Adrenal gland (tissue), 12 donors: ENCODE results near the gene SCP2. TPM values are rescaled to one million over a fixed set of nuclear protein-coding genes. Genes with fewer than 3 reads are reported as not detected.
A peak's percentile ranks its signal among the peaks of the same experiment; 100 is the strongest.

ENCODE experiments used
- DNase-seq, 7 donors: peaks; one replicate each; pipeline ENCODE4 v3.0.0-alpha.2; 2019 to 2020
- H3K27ac ChIP-seq, 5 donors: fragments of 200-600 bp; sonication (generic) in 4 of 5; 1 replicate in 3 of 5; 2 replicates in 2 of 5; pipeline versions ENCODE4 v1.5.1 to v1.8.0; 2016 to 2020; ENCODE audit warnings: mild to moderate bottlenecking in 1 of 5
- H3K27me3 ChIP-seq: fragments of 200-600 bp; 2 replicates; pipeline ENCODE4 v1.8.0; 2021
- H3K36me3 ChIP-seq, 2 donors: fragments of 200-600 bp; replicated peaks in 1 of 2; 1 replicate in 1 of 2; 2 replicates in 1 of 2; pipeline versions ENCODE4 v1.5.1 to v1.8.0; 2018 to 2022
- H3K4me1 ChIP-seq, 2 donors: fragments of 200-600 bp; replicated peaks in 1 of 2; 1 replicate in 1 of 2; 2 replicates in 1 of 2; pipeline versions ENCODE4 v1.5.1 to v1.8.0; 2018 to 2021
- H3K4me3 ChIP-seq, 4 donors: fragments of 200-600 bp; sonication (generic) in 3 of 4; one replicate each; pipeline ENCODE4 v1.5.1; 2016 to 2018
- H3K9me3 ChIP-seq, 3 donors: fragments of 200-600 bp; sonication (generic) in 1 of 3; replicated peaks in 1 of 3; 1 replicate in 2 of 3; 2 replicates in 1 of 3; pipeline versions ENCODE4 v1.5.1 to v1.8.0; 2016 to 2021
- CTCF ChIP-seq, 6 experiments: fragments of 450-650 bp in 4 of 6; fragments of 200-600 bp in 2 of 6; sonication (generic) in 1 of 6; IDR thresholded peaks; 1 replicate in 5 of 6; 2 replicates in 1 of 6; pipeline versions ENCODE4 v1.5.1 to v1.8.0; 2016 to 2021; ENCODE audit warnings: antibody characterized with exemption in 6 of 6, mild to moderate bottlenecking in 2 of 6, moderate library complexity in 1 of 6
- POLR2A ChIP-seq, 2 donors: fragments of 450-650 bp; IDR thresholded peaks; one replicate each; pipeline ENCODE4 v1.6.1; 2017; ENCODE audit warnings: antibody characterized with exemption in 2 of 2, mild to moderate bottlenecking in 2 of 2, moderate library complexity in 1 of 2
- WGBS, 4 donors: extraction: QIAGEN DNeasy Blood & Tissue Kit in 2 of 4; methylation state at CpG; one replicate each; pipeline versions ENCODE4 v1.1.5 to v1.1.7; 2013 to 2017; 5-methylcytosine and 5-hydroxymethylcytosine counted together
- intact Hi-C, 2 donors: fragments of 100-400 bp; cut with DNase I; formaldehyde crosslinking; loops; one replicate each; pipeline versions ENCODE4 v1.14.1 to v1.15.0; 2022 to 2023
- polyA plus RNA-seq, 3 donors: library from polyadenylated mRNA; stranded (reverse); fragments of 200-250 nt in 2 of 3; fragments of 350-450 nt in 1 of 3; fragmentation: Illumina TruSeq in 1 of 3; extraction: RNeasy Lipid Tissue Mini Kit (QIAGEN cat#74804) in 1 of 3; gene quantifications; one replicate each; pipeline ENCODE4 v1.2.3, GENCODE V29; 2013 to 2014
- total RNA-seq, 9 donors: library from RNA; depleted of rRNA in 4 of 9; stranded (reverse); fragments of >200 nt in 4 of 9; fragments of 120-200 nt in 1 of 9; fragmentation: NEBNext Ultra II Directional in 1 of 9; extraction: Animal tissue kit (Norgen Biotek cat#: 25700) in 1 of 9; gene quantifications; one replicate each; pipeline versions ENCODE4 v1.1.0 to v1.2.4, GENCODE V29; 2013 to 2023
- donor health status: healthy with polysubstance abuse.
- donor health status: Bipolar disorder and iron deficiency.
- donor health status: DM: yes; HTN: yes; CAD: no.
- donor health status: DM: no; HTN: no; CAD: no.
- donor health status: DM: no; HTN: no; CAD: no.
- donor health status: DM: yes; HTN: yes; CAD: no.

Gene SCP2
- total and polyA plus RNA-seq, 12 donors: 114 to 256 (median 144) TPM

GRCh38 chr1:53062708-53063591 is 135.9 kb downstream of the SCP2 start:
- WGBS, 4 donors: 22 to 26% (median 22%) methylated on average over 31 to 61 of the region's 61 CpGs
- Histone ChIP-seq H3K27me3 (peaks cover 13% of the 10 kb centered on the region), H3K9me3 (no peaks in the 10 kb centered on the region), H3K4me1 (peaks cover 8 to 16% of the 10 kb centered on the region in 2 donors), H3K36me3 (no peaks in the 10 kb centered on the region), H3K4me3 (peak overlapping the region in 2 of 4 donors; percentile 9 to 62), H3K27ac (peak overlapping the region in 2 of 5 donors; percentile 24 to 62)
- peak in 2 of 7 donors; percentile 5 to 28 for DNase-seq
- TF ChIP-seq POLR2A (IDR thresholded peaks at IDR 0.05) (no peak), CTCF (IDR thresholded peaks at IDR 0.05) (no peak)
- intact Hi-C loops: no loop called here

GRCh38 chr1:53063744-53064515 is 136.9 kb downstream of the SCP2 start:
- TF ChIP-seq POLR2A (IDR thresholded peaks at IDR 0.05): no peak
- no peak for TF ChIP-seq CTCF (IDR thresholded peaks at IDR 0.05)
- no peak overlapping the region for H3K27ac ChIP-seq
- DNase-seq: peak in 2 of 7 donors; percentile 5 to 37
- 73 to 95% (median 91%) methylated on average over 6 to 9 of the region's 9 CpGs for WGBS, 4 donors
- intact Hi-C loops: no loop called here
- H3K4me3 ChIP-seq: no peak overlapping the region
- no peaks in the 10 kb centered on the region for H3K9me3 ChIP-seq
- H3K27me3 ChIP-seq: peaks cover 13% of the 10 kb centered on the region
- H3K36me3 ChIP-seq: no peaks in the 10 kb centered on the region
- peaks cover 8 to 16% of the 10 kb centered on the region in 2 donors for H3K4me1 ChIP-seq

GRCh38 chr1:53065391-53065790 is 138.3 kb downstream of the SCP2 start:
- TF ChIP-seq CTCF (IDR thresholded peaks at IDR 0.05) (no peak), POLR2A (IDR thresholded peaks at IDR 0.05) (no peak)
- Histone ChIP-seq H3K4me3 (no peak overlapping the region), H3K9me3 (no peaks in the 10 kb centered on the region), H3K36me3 (no peaks in the 10 kb centered on the region), H3K27me3 (peaks cover 13% of the 10 kb centered on the region), H3K27ac (no peak overlapping the region), H3K4me1 (peaks cover 8 to 16% of the 10 kb centered on the region in 2 donors)
- WGBS, 4 donors: 78 to 97% (median 93%) methylated on average over 7 of the region's 7 CpGs
- DNase-seq: peak in 1 of 7 donors; percentile 31
- intact Hi-C loops: no loop called here

GRCh38 chr1:53066488-53066887 is 139.4 kb downstream of the SCP2 start:
- Histone ChIP-seq H3K36me3 (no peaks in the 10 kb centered on the region), H3K27me3 (peaks cover 13% of the 10 kb centered on the region), H3K9me3 (no peaks in the 10 kb centered on the region), H3K4me3 (no peak overlapping the region), H3K27ac (no peak overlapping the region), H3K4me1 (peaks cover 8 to 15% of the 10 kb centered on the region in 2 donors)
- DNase-seq: peak in 2 of 7 donors; percentile 19 to 48
- intact Hi-C loops: no loop called here
- WGBS, 4 donors: 75 to 89% (median 78%) methylated on average over 6 of the region's 6 CpGs
- TF ChIP-seq POLR2A (IDR thresholded peaks at IDR 0.05): no peak
- TF ChIP-seq CTCF (IDR thresholded peaks at IDR 0.05): no peak
